A673 (cell line): ENCODE results near the gene MDGA2.

Source experiments
- EZH2 ChIP-seq: fragments of 200-600 bp; sonication (generic); IDR thresholded peaks from 2 replicates; pipeline ENCODE4 v1.6.1; 2017; ENCODE audit warnings: borderline replicate concordance, low read depth, mild to moderate bottlenecking, mixed read lengths, antibody characterized with exemption, low read length; ENCODE audit not compliant: poor library complexity, severe bottlenecking
- TF ChIP-seq, protein P1 (sequence below): fragments of 300-800, 200-600 bp; sonication (generic); conservative IDR thresholded peaks from 2 replicates; pipeline ENCODE4 v1.5.1; 2017; ENCODE audit warnings: low read depth, mild to moderate bottlenecking, antibody characterized with exemption, low read length, moderate library complexity, mixed read lengths

DNA sequence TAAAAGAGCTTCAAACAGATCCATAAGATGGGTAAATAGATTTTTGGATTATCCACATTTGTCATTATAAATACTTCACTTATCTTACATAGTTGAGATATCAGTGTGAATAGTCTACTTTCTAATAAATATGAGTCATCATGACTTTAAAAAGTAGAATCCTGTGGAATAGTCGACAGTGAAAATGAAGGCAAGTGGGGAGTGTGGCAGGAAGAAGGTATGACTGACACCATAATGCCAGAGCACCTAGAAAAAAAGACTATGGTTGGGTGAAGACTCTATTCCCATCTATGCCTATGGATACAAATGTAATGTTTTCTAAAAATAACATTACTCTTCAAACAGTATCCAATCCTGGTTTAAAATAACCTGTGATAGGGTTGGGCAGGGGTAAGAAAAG lies 117.5 kb downstream of the MDGA2 start:
- TF ChIP-seq, protein P1, sequence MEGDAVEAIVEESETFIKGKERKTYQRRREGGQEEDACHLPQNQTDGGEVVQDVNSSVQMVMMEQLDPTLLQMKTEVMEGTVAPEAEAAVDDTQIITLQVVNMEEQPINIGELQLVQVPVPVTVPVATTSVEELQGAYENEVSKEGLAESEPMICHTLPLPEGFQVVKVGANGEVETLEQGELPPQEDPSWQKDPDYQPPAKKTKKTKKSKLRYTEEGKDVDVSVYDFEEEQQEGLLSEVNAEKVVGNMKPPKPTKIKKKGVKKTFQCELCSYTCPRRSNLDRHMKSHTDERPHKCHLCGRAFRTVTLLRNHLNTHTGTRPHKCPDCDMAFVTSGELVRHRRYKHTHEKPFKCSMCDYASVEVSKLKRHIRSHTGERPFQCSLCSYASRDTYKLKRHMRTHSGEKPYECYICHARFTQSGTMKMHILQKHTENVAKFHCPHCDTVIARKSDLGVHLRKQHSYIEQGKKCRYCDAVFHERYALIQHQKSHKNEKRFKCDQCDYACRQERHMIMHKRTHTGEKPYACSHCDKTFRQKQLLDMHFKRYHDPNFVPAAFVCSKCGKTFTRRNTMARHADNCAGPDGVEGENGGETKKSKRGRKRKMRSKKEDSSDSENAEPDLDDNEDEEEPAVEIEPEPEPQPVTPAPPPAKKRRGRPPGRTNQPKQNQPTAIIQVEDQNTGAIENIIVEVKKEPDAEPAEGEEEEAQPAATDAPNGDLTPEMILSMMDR = no peak
- no peak for TF ChIP-seq EZH2
